Hypothalamus (tissue), 51 donors: Measurements from ENCODE around the gene STXBP6.
"Not testable (repeated sequence)": the region's sequence is repeated elsewhere in the genome, so short reads cannot be mapped to it uniquely, and the experiment has no call there.

Experiments
- DNase-seq, 51 donors: peaks; one replicate each; lab custom pipeline; 2025; lab: John Stamatoyannopoulos, UW

Gene STXBP6

GRCh38 chr14:24843494-24843893, 206.5 kb downstream of the STXBP6 start:
- DNase-seq: no peak

GRCh38 chr14:24840204-24840893, 209.6 kb downstream of the STXBP6 start:
- no peak for DNase-seq

GRCh38 chr14:24839617-24840203, 210.2 kb downstream of the STXBP6 start:
- no peak for DNase-seq

GRCh38 chr14:24838945-24839616, 210.9 kb downstream of the STXBP6 start:
- peak in 5 of 51 donors; percentile 2 to 10 (median 5) for DNase-seq

- DNase-seq: no peak
These were observed 212.5 kb downstream of the STXBP6 start for GRCh38 chr14:24837280-24838046.

- not testable (repeated sequence) for DNase-seq
These were observed 213.6 kb downstream of the STXBP6 start for GRCh38 chr14:24836324-24836723.

- no peak for DNase-seq
These were observed 215.0 kb downstream of the STXBP6 start for GRCh38 chr14:24834956-24835355.

GRCh38 chr14:24833385-24833784, 216.6 kb downstream of the STXBP6 start:
- DNase-seq: no peak

GRCh38 chr14:24831677-24832076, 218.3 kb downstream of the STXBP6 start:
- DNase-seq: no peak

- DNase-seq: no peak
These were observed 220.1 kb downstream of the STXBP6 start for GRCh38 chr14:24829862-24830261.

- DNase-seq: no peak
These were observed 221.5 kb downstream of the STXBP6 start for GRCh38 chr14:24828486-24828885.

- no peak for DNase-seq
These were observed 223.6 kb downstream of the STXBP6 start for GRCh38 chr14:24826390-24826789.

GRCh38 chr14:24820616-24821015, 229.3 kb downstream of the STXBP6 start:
- DNase-seq: no peak

- peak in 1 of 51 donors; percentile 3 for DNase-seq
These were observed 231.1 kb downstream of the STXBP6 start for GRCh38 chr14:24818823-24819341.

GRCh38 chr14:24818058-24818822, 231.7 kb downstream of the STXBP6 start:
- DNase-seq: no peak

GRCh38 chr14:24817212-24818057, 232.5 kb downstream of the STXBP6 start:
- DNase-seq: peak in 11 of 51 donors; percentile 3 to 34 (median 20)

GRCh38 chr14:24816929-24817211, 233.1 kb downstream of the STXBP6 start:
- no peak for DNase-seq

- no peak for DNase-seq
These were observed 233.7 kb downstream of the STXBP6 start for GRCh38 chr14:24816011-24816928.
